HepG2 (cell line): ENCODE data around the gene CEP250. TPM values are rescaled to one million over a fixed set of nuclear protein-coding genes. Genes with fewer than 3 reads are reported as not detected.
A peak's percentile ranks its signal among the peaks of the same experiment; 100 is the strongest.

ENCODE experiments used
- ELF4 ChIP-seq: sonication (generic); formaldehyde crosslinking; IDR thresholded peaks from 2 replicates; pipeline ENCODE4 v1.5.0; 2020; ENCODE audit warnings: missing genetic modification reagents, mild to moderate bottlenecking, moderate library complexity, borderline replicate concordance
- HOXA5 ChIP-seq: sonication (generic); formaldehyde crosslinking; IDR thresholded peaks from 2 replicates; pipeline ENCODE4 v1.4.0; 2020; ENCODE audit warnings: missing genetic modification reagents
- RFXAP ChIP-seq: sonication (generic); formaldehyde crosslinking; IDR thresholded peaks from 2 replicates; pipeline ENCODE4 v1.4.0; 2020; ENCODE audit warnings: missing genetic modification reagents, borderline replicate concordance
- RORA ChIP-seq: sonication (generic); formaldehyde crosslinking; IDR thresholded peaks from 2 replicates; pipeline ENCODE4 v1.5.0; 2020; ENCODE audit warnings: mild to moderate bottlenecking, missing genetic modification reagents, moderate library complexity
- SOX5 ChIP-seq: IDR thresholded peaks from 2 replicates; pipeline ENCODE4 v1.6.1; 2016; ENCODE audit warnings: borderline replicate concordance
- ZNF660 ChIP-seq: sonication (generic); formaldehyde crosslinking; IDR thresholded peaks from 2 replicates; pipeline ENCODE4 v1.5.1; 2020; ENCODE audit warnings: mild to moderate bottlenecking, low read depth, missing genetic modification reagents, borderline replicate concordance
- ZNF709 ChIP-seq: sonication (generic); formaldehyde crosslinking; IDR thresholded peaks from 2 replicates; pipeline ENCODE4 v1.5.0; 2020; ENCODE audit warnings: mild to moderate bottlenecking, missing genetic modification reagents
- ZNF749 ChIP-seq: sonication (generic); formaldehyde crosslinking; IDR thresholded peaks from 2 replicates; pipeline ENCODE4 v1.8.0; 2022; ENCODE audit warnings: mild to moderate bottlenecking, missing genetic modification reagents, moderate library complexity, borderline replicate concordance
- ZNF761 ChIP-seq: sonication (generic); formaldehyde crosslinking; conservative IDR thresholded peaks from 2 replicates; pipeline ENCODE4 v1.4.0; 2020; ENCODE audit warnings: mild to moderate bottlenecking, missing genetic modification reagents
- polyA plus RNA-seq, 8 experiments: library from polyadenylated mRNA; depleted of rRNA in 3 of 8; stranded (reverse) in 7 of 8; unstranded in 1 of 8; fragments of >200 nt; fragmentation: Illumina TruSeq in 4 of 8; extraction: Trizol in 4 of 8; gene quantifications; 2 replicates each; pipeline versions ENCODE4 v1.2.1 to v1.2.3, GENCODE V29; 2011 to 2016; ENCODE audit warnings: low read depth in 4 of 8, missing spikeins in 1 of 8, mixed read lengths in 1 of 8; ENCODE audit not compliant: insufficient read depth in 1 of 8
- total RNA-seq, 5 experiments: library from RNA; depleted of rRNA; stranded (reverse); fragments of >200 nt; fragmentation: Illumina TruSeq; extraction: Trizol; gene quantifications; 2 replicates each; pipeline ENCODE4 v1.2.3, GENCODE V29; 2016; ENCODE audit warnings: low read depth in 1 of 5
- TF ChIP-seq, protein P1 (sequence below): sonication (generic); formaldehyde crosslinking; IDR thresholded peaks from 2 replicates; pipeline ENCODE4 v1.4.0; 2020; ENCODE audit warnings: mild to moderate bottlenecking, missing genetic modification reagents
- TF ChIP-seq, protein P2 (sequence below): IDR thresholded peaks from 2 replicates; pipeline ENCODE4 v1.6.1; 2016; ENCODE audit warnings: low read depth, missing genetic modification reagents, missing compliant biosample characterization

The CEP250 gene
- total and polyA plus RNA-seq, 2 of the 13 experiments (the other 11 are each of a cell fraction or from before 2014, with no cell fraction given) = 28.8 to 55.3 TPM

DNA sequence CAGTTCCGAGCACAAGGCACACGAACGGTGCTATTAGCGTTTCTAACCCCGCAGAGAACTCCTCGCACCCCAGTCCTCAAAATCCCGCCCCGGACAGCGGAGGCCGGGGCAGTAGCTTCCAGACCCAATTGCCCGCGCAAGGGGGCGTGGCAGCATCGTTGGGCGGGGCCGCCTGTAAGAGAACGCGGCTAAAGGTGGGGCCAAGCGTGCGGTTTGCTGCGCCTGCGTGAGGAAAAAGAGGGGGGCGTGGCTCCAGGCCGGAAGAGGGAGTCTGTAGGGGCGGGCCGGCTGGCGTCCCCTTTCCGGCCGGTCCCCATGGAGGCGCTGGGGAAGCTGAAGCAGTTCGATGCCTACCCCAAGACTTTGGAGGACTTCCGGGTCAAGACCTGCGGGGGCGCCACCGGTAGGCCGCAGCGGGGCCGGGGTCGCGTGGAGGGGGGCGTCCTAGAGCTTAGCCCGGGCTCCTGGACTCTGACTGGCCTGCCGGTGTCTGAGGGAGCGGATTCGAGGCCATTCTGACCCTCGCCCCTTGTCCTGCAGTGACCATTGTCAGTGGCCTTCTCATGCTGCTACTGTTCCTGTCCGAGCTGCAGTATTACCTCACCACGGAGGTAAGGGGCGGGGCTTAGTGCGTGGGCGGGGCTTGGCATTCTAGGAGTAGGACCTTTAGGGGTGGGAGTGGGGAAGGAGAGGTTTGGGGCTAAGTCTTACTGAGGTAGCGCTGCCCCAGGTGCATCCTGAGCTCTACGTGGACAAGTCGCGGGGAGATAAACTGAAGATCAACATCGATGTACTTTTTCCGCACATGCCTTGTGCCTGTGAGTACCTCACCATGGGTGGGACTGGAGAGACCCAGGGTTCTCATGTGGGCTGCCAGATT, 86.6 kb downstream of the CEP250 start, which contains the start of gene ERGIC3 (continued):
- TF ChIP-seq, protein P1, sequence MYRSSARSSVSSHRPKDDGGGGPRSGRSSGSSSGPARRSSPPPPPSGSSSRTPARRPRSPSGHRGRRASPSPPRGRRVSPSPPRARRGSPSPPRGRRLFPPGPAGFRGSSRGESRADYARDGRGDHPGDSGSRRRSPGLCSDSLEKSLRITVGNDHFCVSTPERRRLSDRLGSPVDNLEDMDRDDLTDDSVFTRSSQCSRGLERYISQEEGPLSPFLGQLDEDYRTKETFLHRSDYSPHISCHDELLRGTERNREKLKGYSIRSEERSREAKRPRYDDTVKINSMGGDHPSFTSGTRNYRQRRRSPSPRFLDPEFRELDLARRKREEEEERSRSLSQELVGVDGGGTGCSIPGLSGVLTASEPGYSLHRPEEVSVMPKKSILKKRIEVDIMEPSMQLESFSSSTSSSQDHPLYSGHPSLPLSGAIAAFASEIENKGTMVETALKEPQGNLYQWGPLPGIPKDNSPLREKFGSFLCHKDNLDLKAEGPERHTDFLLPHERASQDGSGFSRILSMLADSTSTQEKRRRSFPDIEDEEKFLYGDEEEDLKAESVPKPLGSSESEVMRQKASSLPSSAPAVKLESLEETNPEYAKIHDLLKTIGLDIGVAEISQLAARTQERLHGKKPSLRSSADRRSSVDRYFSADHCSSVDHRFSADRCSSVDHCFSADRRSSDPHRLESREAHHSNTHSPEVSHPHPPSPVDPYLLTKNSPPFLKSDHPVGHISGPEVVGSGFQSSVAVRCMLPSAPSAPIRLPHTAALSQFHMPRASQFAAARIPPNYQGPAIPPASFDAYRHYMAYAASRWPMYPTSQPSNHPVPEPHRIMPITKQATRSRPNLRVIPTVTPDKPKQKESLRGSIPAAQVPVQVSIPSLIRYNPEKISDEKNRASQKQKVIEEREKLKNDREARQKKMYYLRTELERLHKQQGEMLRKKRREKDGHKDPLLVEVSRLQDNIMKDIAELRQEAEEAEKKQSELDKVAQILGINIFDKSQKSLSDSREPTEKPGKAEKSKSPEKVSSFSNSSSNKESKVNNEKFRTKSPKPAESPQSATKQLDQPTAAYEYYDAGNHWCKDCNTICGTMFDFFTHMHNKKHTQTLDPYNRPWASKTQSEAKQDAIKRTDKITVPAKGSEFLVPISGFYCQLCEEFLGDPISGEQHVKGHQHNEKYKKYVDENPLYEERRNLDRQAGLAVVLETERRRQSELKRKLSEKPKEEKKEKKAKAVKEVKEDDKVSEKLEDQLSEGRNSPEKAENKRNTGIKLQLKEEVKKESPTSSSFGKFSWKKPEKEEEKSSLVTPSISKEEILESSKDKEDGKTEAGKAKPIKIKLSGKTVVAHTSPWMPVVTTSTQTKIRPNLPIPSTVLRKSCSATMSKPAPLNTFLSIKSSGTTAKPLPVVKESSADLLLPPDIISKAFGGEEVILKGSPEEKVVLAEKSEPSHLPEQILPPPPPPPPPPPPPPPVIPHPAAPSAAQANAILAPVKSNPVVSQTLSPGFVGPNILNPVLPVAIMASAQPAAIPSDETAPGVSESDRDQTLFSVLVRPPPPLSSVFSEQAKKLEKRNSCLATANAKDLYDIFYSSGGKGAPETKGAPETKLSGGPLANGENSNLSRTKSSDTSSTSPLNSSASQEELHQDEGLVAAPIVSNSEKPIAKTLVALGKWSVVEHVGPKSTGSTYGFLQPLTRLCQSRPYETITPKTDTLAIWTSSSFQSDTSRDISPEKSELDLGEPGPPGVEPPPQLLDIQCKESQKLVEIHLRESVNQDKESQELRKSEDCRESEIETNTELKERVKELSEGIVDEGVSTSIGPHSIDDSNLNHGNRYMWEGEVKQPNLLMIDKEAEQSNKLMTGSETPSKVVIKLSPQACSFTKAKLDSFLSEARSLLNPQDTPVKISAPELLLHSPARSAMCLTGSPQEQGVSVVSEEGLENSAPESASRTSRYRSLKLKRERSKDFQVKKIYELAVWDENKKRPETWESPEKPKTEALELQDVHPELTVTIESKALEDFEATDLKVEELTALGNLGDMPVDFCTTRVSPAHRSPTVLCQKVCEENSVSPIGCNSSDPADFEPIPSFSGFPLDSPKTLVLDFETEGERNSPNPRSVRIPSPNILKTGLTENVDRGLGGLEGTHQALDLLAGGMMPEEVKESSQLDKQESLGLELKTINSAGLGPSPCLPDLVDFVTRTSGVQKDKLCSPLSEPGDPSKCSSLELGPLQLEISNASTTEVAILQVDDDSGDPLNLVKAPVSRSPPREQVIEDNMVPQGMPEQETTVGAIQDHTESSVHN (CRISPR knock-in tag) = no peak
- TF ChIP-seq ZNF761 (peak; percentile 50; the same call in 1 of the 2 replicates), ZNF660 (CRISPR knock-in tag) (no peak), RORA (CRISPR knock-in tag) (no peak), ELF4 (CRISPR knock-in tag) (peak; percentile 95), ZNF709 (CRISPR knock-in tag) (peak; percentile 93; the same call in 1 of the 2 replicates), HOXA5 (CRISPR knock-in tag) (peak; percentile 64; the same call in 1 of the 2 replicates), SOX5 (CRISPR knock-in tag) (no peak), RFXAP (CRISPR knock-in tag) (0 out of 2 replicates have a peak, but pooled peaks have one; percentile 18), ZNF749 (CRISPR knock-in tag) (peak; percentile 90)
- TF ChIP-seq, protein P2, sequence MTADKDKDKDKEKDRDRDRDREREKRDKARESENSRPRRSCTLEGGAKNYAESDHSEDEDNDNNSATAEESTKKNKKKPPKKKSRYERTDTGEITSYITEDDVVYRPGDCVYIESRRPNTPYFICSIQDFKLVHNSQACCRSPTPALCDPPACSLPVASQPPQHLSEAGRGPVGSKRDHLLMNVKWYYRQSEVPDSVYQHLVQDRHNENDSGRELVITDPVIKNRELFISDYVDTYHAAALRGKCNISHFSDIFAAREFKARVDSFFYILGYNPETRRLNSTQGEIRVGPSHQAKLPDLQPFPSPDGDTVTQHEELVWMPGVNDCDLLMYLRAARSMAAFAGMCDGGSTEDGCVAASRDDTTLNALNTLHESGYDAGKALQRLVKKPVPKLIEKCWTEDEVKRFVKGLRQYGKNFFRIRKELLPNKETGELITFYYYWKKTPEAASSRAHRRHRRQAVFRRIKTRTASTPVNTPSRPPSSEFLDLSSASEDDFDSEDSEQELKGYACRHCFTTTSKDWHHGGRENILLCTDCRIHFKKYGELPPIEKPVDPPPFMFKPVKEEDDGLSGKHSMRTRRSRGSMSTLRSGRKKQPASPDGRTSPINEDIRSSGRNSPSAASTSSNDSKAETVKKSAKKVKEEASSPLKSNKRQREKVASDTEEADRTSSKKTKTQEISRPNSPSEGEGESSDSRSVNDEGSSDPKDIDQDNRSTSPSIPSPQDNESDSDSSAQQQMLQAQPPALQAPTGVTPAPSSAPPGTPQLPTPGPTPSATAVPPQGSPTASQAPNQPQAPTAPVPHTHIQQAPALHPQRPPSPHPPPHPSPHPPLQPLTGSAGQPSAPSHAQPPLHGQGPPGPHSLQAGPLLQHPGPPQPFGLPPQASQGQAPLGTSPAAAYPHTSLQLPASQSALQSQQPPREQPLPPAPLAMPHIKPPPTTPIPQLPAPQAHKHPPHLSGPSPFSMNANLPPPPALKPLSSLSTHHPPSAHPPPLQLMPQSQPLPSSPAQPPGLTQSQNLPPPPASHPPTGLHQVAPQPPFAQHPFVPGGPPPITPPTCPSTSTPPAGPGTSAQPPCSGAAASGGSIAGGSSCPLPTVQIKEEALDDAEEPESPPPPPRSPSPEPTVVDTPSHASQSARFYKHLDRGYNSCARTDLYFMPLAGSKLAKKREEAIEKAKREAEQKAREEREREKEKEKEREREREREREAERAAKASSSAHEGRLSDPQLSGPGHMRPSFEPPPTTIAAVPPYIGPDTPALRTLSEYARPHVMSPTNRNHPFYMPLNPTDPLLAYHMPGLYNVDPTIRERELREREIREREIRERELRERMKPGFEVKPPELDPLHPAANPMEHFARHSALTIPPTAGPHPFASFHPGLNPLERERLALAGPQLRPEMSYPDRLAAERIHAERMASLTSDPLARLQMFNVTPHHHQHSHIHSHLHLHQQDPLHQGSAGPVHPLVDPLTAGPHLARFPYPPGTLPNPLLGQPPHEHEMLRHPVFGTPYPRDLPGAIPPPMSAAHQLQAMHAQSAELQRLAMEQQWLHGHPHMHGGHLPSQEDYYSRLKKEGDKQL (CRISPR knock-in tag) = no peak; the same call in 1 of the 2 replicates
